Astrocyte (in vitro differentiated cells and primary cell): ENCODE results near the gene NFKB1. TPM values are rescaled to one million over a fixed set of nuclear protein-coding genes. Genes with fewer than 3 reads are reported as not detected.
A peak's percentile ranks its signal among the peaks of the same experiment; 100 is the strongest.

Source experiments
- DNase-seq: peaks from one replicate; pipeline ENCODE4 v3.0.0-alpha.2; 2010; ENCODE audit warnings: low read depth
- FAIRE-seq: peaks from 2 replicates; lab custom pipeline; 2011; peaks lifted over from hg19 to GRCh38; lab: Jason Lieb, UNC
- H2AFZ ChIP-seq: 2 replicates; pipeline ENCODE4 v1.6.0; 2012; ENCODE audit warnings: low read depth, low read length, inconsistent platforms
- H3K27ac ChIP-seq: 2 replicates; pipeline ENCODE4 v1.5.1; 2011; ENCODE audit warnings: low read depth, low read length, inconsistent platforms
- H3K27me3 ChIP-seq: 2 replicates; pipeline ENCODE4 v1.6.0; 2011; ENCODE audit warnings: low read length, inconsistent platforms; ENCODE audit not compliant: insufficient read depth
- H3K36me3 ChIP-seq: 2 replicates; pipeline ENCODE4 v1.5.1; 2011; ENCODE audit warnings: low read length, inconsistent platforms; ENCODE audit not compliant: insufficient read depth
- H3K4me1 ChIP-seq: 2 replicates; pipeline ENCODE4 v1.5.1; 2011; ENCODE audit warnings: low read length, inconsistent platforms; ENCODE audit not compliant: insufficient read depth
- H3K4me2 ChIP-seq: 2 replicates; pipeline ENCODE4 v1.6.0; 2012; ENCODE audit warnings: low read length, inconsistent platforms
- H3K4me3 ChIP-seq: 2 replicates; pipeline ENCODE4 v1.5.1; 2011; ENCODE audit warnings: low read depth, mild to moderate bottlenecking, low read length, inconsistent platforms; ENCODE audit not compliant: insufficient read depth
- H3K79me2 ChIP-seq: 2 replicates; pipeline ENCODE4 v1.6.0; 2012; ENCODE audit warnings: mild to moderate bottlenecking, low read length, inconsistent platforms; ENCODE audit not compliant: insufficient read depth
- H3K9ac ChIP-seq: 2 replicates; pipeline ENCODE4 v1.6.0; 2012; ENCODE audit warnings: mild to moderate bottlenecking, low read length, inconsistent platforms
- H3K9me3 ChIP-seq: 2 replicates; pipeline ENCODE4 v1.5.1; 2012; ENCODE audit warnings: low read depth, mild to moderate bottlenecking, low read length, inconsistent platforms; ENCODE audit not compliant: insufficient read depth
- H4K20me1 ChIP-seq: 2 replicates; pipeline ENCODE4 v1.6.0; 2012; ENCODE audit warnings: low read length, inconsistent platforms; ENCODE audit not compliant: insufficient read depth
- H3K27ac Mint-ChIP-seq: one replicate; pipeline ENCODE4 v1.8.0; 2021; ENCODE audit warnings: mild to moderate bottlenecking, mixed read lengths; ENCODE audit not compliant: unreplicated experiment
- H3K27me3 Mint-ChIP-seq: one replicate; pipeline ENCODE4 v1.8.0; 2021; ENCODE audit warnings: low read depth, mixed read lengths; ENCODE audit not compliant: unreplicated experiment
- H3K36me3 Mint-ChIP-seq: one replicate; pipeline ENCODE4 v1.8.0; 2021; ENCODE audit warnings: low read depth, mixed read lengths; ENCODE audit not compliant: unreplicated experiment
- H3K4me1 Mint-ChIP-seq: one replicate; pipeline ENCODE4 v1.8.0; 2021; ENCODE audit warnings: low read depth, mixed read lengths; ENCODE audit not compliant: unreplicated experiment
- H3K4me3 Mint-ChIP-seq: one replicate; pipeline ENCODE4 v1.8.0; 2021; ENCODE audit warnings: mild to moderate bottlenecking, moderate library complexity, mixed read lengths; ENCODE audit not compliant: unreplicated experiment
- H3K9me3 Mint-ChIP-seq: one replicate; pipeline ENCODE4 v1.8.0; 2021; ENCODE audit warnings: mild to moderate bottlenecking, mixed read lengths; ENCODE audit not compliant: unreplicated experiment
- CTCF ChIP-seq: IDR thresholded peaks from 2 replicates; pipeline ENCODE4 v1.5.1; 2011; ENCODE audit warnings: low read depth, mild to moderate bottlenecking, inconsistent platforms, low read length, moderate library complexity; ENCODE audit not compliant: insufficient read depth
- EZH2 ChIP-seq: IDR thresholded peaks from 2 replicates; pipeline ENCODE4 v1.6.1; 2012; ENCODE audit warnings: mild to moderate bottlenecking, low read length, inconsistent platforms; ENCODE audit not compliant: insufficient read depth
- total RNA-seq: library from RNA; stranded (reverse); gene quantifications from 2 replicates; pipeline ENCODE4 v1.2.1, GENCODE V29; 2021

Gene NFKB1
- total RNA-seq, 1 donor from 2014 or later: 19.9 TPM

- Mint-ChIP-seq H3K4me3 (no peak overlapping the region), H3K27me3 (peaks cover 6% of the 10 kb centered on the region), H3K27ac (no peak overlapping the region), H3K36me3 (no peaks in the 10 kb centered on the region), H3K9me3 (peaks cover 8% of the 10 kb centered on the region), H3K4me1 (peaks cover 4% of the 10 kb centered on the region)
- DNase-seq (no peak), FAIRE-seq (no peak)
- Histone ChIP-seq H3K27me3 (no peaks in the 10 kb centered on the region), H3K9ac (no peak overlapping the region), H3K36me3 (no peaks in the 10 kb centered on the region), H3K4me2 (no peak overlapping the region), H3K27ac (no peak overlapping the region), H2AFZ (no peak overlapping the region), H3K79me2 (no peaks in the 10 kb centered on the region), H3K4me3 (no peak overlapping the region), H3K4me1 (no peaks in the 10 kb centered on the region), H4K20me1 (no peaks in the 10 kb centered on the region), H3K9me3 (no peaks in the 10 kb centered on the region)
- TF ChIP-seq EZH2 (no peak), CTCF (no peak)
Measured at GRCh38 chr4:102455750-102456149, 45.4 kb upstream of the NFKB1 start.

- no peak overlapping the region for H2AFZ ChIP-seq
- H3K4me3 ChIP-seq: no peak overlapping the region
- Mint-ChIP-seq H3K36me3 (no peaks in the 10 kb centered on the region), H3K27me3 (no peaks in the 10 kb centered on the region), H3K27ac (no peak overlapping the region), H3K4me3 (no peak overlapping the region), H3K9me3 (no peaks in the 10 kb centered on the region), H3K4me1 (peaks cover 3% of the 10 kb centered on the region)
- H3K79me2 ChIP-seq: no peaks in the 10 kb centered on the region
- H3K36me3 ChIP-seq: no peaks in the 10 kb centered on the region
- no peak overlapping the region for H3K9ac ChIP-seq
- peak; percentile 8 for DNase-seq
- no peaks in the 10 kb centered on the region for H3K27me3 ChIP-seq
- no peaks in the 10 kb centered on the region for H4K20me1 ChIP-seq
- no peak overlapping the region for H3K4me2 ChIP-seq
- no peak for TF ChIP-seq CTCF
- no peak for TF ChIP-seq EZH2
- no peaks in the 10 kb centered on the region for H3K9me3 ChIP-seq
- H3K4me1 ChIP-seq: no peaks in the 10 kb centered on the region
- no peak for FAIRE-seq
- no peak overlapping the region for H3K27ac ChIP-seq
Measured at GRCh38 chr4:102466298-102466697, 34.9 kb upstream of the NFKB1 start.

- TF ChIP-seq CTCF (no peak), EZH2 (no peak)
Measured at GRCh38 chr4:102469806-102470205, 31.4 kb upstream of the NFKB1 start.

More at GRCh38 chr4:102469806-102470205, 31.4 kb upstream of the NFKB1 start:
- DNase-seq: no peak
- Mint-ChIP-seq H3K9me3 (no peaks in the 10 kb centered on the region), H3K4me3 (no peak overlapping the region), H3K27ac (no peak overlapping the region), H3K36me3 (no peaks in the 10 kb centered on the region), H3K27me3 (no peaks in the 10 kb centered on the region), H3K4me1 (peaks cover 3% of the 10 kb centered on the region)
- no peaks in the 10 kb centered on the region for H3K27me3 ChIP-seq
- no peak overlapping the region for H3K9ac ChIP-seq
- no peaks in the 10 kb centered on the region for H3K36me3 ChIP-seq
- H3K9me3 ChIP-seq: no peaks in the 10 kb centered on the region
- FAIRE-seq: no peak
- H2AFZ ChIP-seq: no peak overlapping the region
- H3K4me2 ChIP-seq: no peak overlapping the region
- H3K79me2 ChIP-seq: no peaks in the 10 kb centered on the region
- H3K27ac ChIP-seq: no peak overlapping the region
- H3K4me1 ChIP-seq: no peaks in the 10 kb centered on the region
- no peak overlapping the region for H3K4me3 ChIP-seq
- H4K20me1 ChIP-seq: no peaks in the 10 kb centered on the region
